DMS153 treated with DMSO at 0.1 percent for 48 hours (cell line): Measurements from ENCODE around the gene TMPRSS13.
"Not testable (repeated sequence)": the region's sequence is repeated elsewhere in the genome, so short reads cannot be mapped to it uniquely, and the experiment has no call there.

Experiments
- DNase-seq: peaks from one replicate; lab custom pipeline; 2025; ENCODE audit not compliant: unreplicated experiment; lab: John Stamatoyannopoulos, UW

TMPRSS13 gene

GRCh38 chr11:117950993-117951961 lies 22.1 kb upstream of the TMPRSS13 start:
- no peak for DNase-seq

- no peak for DNase-seq
Observed at GRCh38 chr11:117950301-117950700, 21.1 kb upstream of the TMPRSS13 start.

DNA sequence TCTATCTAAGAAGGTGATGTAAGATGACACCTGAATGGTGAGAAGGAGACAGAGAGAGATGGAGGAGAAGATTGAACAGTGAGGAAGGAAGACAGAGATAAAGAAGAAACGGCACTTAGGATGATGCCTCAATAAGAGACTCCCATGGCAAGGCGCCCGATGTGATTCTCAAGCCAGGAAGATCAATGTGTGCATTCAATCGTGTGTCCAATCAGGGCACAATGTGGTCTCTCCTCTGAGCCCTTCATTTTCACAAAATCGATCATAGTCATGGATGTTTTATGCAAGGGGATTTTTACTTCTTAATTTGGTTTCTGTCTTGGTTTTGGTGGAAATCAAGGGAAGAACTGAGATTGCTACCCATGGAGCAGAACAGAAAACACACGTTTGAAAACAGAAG lies 19.9 kb upstream of the TMPRSS13 start:
- DNase-seq, result no peak

GRCh38 chr11:117948466-117948865 lies 19.3 kb upstream of the TMPRSS13 start:
- DNase-seq, result not testable (repeated sequence)

GRCh38 chr11:117947751-117948150 lies 18.5 kb upstream of the TMPRSS13 start:
- not testable (repeated sequence) for DNase-seq

DNA sequence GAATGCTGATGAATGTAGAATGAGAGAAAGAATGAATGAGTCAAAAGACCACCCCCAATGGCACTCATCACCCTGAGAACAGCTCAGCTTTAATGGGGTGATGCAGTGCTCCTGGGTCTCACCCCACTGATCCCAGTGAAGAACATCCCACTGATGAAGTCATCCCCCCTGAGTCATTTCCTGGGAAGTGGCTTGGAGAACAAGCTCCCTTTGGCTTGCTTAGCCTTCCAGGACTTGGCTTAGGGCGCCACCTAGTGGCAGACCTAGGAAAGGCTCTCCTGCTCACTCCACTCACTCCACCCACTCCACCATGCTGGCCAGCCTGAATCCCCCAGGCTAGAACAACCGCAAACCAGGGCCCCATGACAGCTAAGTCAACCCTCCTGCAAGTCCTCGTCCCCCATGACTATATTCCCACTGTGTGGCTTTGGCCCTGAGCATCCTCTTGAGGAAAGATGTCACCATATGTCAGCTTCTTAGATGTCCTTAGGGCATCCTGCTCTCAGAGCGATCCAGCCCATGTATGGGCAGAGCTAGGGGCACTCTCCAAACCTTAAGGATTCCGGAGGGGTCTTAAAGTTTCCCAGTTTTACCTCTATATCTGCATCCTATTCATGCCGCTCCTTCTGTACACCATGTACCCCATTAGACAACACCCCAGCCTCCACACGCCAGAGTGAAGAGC lies 17.8 kb upstream of the TMPRSS13 start:
- DNase-seq, result peak; percentile 78

DNA sequence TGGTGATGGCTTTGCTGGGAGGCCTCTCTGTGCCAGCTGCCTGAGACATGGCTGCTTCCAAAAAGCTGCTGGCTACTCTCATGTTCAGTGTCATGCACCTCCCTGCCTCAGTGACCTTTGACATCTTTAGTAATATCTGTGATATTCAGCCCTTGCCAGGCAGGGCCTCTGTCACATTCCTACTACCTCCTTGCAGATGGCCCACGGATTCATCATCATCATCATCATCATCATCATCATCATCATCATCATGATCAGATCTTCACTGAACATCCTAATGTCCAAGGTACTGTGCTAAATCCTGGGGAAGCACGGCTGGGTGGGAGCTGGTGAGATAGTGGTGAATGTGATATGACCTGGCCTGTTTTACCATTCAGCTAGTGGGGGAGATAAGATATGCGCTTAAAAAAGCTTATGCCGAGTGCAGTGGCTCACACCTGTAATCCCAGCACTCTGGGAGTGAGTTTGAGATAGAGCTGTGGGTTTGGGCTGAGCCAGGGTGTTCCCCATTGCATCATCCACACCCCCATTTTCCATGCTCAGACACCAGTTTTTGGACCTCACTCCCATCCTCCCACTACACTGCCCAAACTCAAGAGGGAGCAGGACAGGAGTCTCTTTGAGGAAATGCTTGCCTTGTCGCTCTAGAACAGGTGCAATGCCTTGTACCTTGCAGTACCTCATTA lies 17.1 kb upstream of the TMPRSS13 start:
- DNase-seq, result no peak

DNA sequence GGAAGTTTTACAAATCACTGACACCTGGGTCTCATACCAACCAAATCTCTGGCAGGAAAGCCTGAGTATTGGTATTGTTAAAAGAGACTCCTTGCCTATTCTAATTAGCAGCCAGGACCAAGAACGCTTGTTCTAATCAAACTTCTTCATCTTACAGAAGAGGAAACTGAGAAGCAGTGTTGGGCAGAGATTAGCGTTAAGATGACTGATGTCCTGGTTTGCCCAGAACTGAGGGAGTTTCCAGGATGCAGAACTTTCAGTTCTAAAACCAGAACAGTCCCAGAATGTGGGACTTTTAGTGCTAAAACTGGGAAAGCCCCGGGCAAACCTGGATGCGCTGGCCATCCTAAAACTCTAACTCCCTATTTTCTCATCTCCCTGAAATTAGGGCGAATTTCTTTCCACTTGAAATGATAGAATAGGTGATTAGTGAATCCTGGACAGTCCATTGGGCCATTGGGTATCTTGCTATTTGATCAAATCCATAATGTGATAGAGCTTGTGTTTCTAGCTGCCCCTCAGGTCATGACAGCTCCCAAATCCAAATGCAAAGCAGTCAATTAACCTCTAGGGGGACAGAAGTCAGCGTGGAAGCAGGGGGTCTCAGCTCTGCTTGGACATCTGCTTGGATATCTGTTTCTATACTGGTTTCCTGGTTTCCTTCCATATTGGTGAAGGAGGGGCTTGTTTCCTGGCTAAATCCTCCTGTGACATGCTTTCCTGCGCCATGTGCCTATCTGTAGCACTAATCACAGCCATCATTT lies 16.0 kb upstream of the TMPRSS13 start:
- DNase-seq, result no peak

- DNase-seq, result no peak
Observed at GRCh38 chr11:117944554-117944953, 15.4 kb upstream of the TMPRSS13 start.

DNA sequence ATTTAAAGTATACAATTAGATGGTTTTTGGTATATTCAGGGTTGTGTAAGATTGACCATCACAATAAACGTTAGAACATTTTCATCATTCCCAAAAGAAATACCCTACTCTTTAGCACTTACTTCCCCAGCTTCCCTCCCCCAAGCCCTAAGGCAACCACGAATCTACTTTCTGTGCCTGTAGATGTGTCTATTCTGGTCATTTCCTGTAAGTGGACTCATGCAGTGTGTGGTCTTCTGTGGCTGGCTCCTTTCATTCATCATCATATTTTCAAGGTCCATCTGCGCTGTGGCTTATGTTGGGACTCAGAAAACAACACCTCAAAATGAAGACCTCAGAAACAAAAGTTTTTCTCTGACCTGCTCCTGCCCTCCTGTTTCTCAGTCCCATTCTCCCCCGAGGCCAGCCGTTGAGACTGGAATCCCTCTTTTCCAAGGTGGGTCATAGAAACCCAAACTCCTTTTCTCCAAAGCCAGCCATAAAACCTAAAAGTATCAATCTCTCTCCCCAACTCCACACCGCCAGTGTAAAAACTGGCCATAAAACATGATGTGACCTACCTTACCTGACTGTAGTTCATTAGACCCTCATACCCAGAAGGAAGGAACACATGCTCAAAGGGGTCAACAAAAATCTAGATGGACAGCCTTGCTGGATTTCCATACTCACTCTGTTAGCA lies 12.9 kb upstream of the TMPRSS13 start:
- no peak for DNase-seq

DNA sequence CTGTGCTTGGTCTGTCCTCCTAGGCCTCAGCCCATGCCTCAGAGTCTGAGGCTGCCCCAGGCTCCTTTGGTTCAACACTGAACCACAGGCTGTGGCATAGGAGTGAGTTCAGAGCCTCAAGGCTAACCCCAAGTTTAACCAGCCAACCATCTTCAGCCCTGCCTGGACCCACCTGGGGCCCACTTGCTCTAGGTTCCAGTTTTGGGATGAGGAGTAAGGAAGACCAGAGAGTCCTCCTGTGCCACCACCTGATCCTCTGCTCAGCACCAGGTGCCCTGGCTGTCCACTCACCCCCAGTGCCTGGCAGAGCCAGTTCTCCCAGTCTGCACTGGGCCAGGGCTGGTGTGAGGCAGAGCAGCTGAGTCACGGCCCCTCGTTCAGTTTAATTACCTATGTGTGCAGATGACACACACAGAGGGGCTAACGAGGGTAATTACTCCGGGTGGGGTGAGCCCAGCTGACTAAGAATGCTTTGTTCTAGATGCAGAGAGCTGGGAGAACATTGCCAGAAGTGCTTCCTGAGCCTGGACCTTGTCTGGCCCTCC lies 12.0 kb upstream of the TMPRSS13 start:
- no peak for DNase-seq

DNA sequence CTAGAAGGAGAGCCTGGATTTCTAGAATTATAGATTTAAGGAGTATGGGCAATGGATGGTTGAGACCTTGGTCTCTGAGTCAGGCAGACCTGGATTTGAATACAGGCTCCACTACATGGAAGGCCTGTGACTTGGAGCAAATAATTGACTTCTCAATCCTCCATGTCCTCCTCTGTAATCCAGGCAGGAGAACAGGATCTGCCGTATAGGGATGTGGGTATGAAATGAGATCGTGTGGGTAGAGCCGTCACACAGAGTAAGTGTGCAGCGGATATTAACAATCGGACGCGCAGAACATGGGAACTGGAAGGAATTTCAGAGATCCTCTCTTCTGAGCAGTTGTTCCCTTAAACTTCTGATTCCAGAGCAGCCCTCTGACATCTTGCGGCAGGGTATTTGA lies 11.5 kb upstream of the TMPRSS13 start:
- no peak for DNase-seq

GRCh38 chr11:117936973-117937372 lies 7.8 kb upstream of the TMPRSS13 start:
- no peak for DNase-seq

DNA sequence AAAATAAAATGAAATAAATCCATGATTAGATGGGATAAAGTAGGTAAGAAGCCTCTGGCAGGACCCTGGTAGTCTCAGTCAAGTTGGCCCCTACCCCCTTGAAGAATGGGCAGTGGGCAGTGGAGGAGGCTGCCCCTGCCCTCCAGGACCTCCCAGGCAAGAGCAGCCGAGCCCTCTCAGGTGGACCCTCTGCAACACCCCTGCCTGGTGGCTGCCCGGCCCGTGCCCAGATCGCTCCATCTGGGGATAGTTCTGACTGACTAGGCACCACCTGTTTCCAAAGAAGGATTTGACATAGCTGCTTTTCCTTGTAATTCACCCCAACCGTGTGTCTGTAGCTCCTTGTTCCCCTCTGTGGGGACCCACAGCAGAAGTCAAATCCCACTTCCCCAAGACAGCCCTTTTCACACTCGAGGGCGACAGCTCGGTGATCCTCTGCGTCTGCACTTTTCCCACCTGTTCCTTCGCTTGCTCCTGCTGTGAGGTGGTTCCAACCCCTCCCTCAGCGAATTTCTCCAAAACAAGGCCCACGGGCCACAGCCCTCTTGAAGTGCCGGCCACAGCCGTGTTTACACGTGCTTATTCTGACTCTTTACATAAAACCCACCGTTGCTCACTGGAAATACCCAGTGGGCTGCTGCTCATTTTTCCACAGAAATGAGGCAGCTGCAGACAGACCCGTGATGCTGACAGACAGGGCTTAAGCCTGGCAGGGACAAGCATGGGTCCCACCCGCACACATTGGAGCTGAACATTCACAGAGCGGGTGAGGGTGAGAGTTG lies 5.5 kb upstream of the TMPRSS13 start:
- DNase-seq, result no peak

DNA sequence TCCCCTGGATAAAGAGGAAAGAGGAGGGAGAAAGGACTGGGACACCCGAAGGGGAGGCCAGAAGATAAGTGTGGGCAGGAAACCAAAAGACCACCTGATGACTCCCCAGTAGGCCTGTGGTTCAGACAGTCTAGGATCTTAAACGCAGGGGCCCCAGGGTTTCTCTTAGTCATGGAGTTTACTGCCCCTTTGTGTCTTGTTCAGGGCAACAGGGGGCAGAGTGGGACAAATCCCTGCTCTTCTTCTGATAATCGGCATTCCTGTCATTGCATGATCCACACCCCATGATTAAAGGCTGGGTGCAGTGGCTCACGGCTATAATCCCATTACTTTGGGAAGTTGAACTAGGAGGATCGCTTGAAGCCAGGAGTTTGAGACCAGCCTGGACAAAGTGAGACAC lies 4.7 kb upstream of the TMPRSS13 start:
- DNase-seq, result no peak

GRCh38 chr11:117933475-117933874 lies 4.3 kb upstream of the TMPRSS13 start:
- no peak for DNase-seq

- no peak for DNase-seq
Observed at GRCh38 chr11:117932947-117933346, 3.7 kb upstream of the TMPRSS13 start.

GRCh38 chr11:117932426-117932825 lies 3.2 kb upstream of the TMPRSS13 start:
- no peak for DNase-seq

DNA sequence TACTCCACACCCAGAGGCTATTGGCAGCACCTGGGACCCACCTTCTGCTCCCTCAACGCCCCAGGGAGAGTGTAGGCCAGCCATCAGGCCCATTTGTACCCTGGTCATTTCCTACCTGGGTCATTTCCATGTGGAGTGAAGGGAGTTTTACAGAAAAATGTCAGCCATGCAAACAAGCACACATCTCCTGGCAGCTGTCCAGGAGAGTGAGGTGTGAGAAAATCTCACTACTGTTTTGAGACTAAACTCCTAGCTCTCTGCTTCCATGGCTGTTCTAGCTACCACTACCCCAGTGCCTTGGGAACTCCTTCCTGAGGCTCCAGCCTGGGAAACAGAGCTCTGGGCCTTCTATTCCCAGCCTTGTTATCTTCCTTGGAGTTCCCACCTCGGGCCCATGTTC lies 2.8 kb upstream of the TMPRSS13 start:
- DNase-seq, result no peak
